Measurements from ENCODE around the gene LAMB4.

DNA sequence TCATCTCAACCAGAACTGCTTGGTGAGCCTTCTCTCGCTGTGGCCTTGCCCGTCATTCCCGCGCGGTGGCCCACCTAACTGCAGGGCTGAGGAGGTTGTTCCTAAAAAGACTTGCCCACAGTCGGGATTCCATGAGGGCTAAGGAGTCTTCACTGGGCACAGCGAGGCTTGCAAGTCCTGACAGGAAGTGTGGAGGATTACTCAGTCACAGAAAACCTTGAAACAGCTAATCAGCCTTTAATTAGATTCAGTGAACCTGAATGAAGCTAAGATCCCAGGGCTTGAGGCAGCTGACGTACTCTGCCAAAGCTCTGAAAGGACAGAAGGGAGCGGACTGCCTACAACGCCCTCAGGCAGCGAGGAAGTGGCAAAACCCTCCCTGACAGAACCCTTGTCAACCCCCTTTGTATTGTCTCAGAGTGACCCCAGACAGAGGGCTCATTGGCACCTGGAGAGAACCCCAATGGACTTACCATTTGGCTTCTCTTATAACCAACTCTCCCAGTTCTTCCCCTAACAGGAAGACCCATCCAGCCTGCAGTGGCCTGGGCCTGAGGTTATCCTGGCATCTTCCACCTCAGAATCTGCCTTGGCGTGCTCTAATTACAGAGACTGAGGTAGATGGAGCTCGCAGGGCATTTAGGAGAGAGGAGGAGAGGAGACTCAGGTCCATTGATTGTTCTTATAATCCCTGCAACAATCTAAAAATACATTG lies 2.5 kb upstream of the LAMB4 start:
- TF ChIP-seq, protein P1, sequence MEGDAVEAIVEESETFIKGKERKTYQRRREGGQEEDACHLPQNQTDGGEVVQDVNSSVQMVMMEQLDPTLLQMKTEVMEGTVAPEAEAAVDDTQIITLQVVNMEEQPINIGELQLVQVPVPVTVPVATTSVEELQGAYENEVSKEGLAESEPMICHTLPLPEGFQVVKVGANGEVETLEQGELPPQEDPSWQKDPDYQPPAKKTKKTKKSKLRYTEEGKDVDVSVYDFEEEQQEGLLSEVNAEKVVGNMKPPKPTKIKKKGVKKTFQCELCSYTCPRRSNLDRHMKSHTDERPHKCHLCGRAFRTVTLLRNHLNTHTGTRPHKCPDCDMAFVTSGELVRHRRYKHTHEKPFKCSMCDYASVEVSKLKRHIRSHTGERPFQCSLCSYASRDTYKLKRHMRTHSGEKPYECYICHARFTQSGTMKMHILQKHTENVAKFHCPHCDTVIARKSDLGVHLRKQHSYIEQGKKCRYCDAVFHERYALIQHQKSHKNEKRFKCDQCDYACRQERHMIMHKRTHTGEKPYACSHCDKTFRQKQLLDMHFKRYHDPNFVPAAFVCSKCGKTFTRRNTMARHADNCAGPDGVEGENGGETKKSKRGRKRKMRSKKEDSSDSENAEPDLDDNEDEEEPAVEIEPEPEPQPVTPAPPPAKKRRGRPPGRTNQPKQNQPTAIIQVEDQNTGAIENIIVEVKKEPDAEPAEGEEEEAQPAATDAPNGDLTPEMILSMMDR (IDR thresholded peaks at IDR 0.05; ENCODE audit: low read depth, low read length) = no peak
- no peak for TF ChIP-seq POLR2A (IDR thresholded peaks at IDR 0.05; ENCODE audit: extremely low read depth, insufficient read length)
- TF ChIP-seq MYC (IDR thresholded peaks at IDR 0.05; ENCODE audit: low read depth, low read length) = no peak
- TF ChIP-seq, protein P2, sequence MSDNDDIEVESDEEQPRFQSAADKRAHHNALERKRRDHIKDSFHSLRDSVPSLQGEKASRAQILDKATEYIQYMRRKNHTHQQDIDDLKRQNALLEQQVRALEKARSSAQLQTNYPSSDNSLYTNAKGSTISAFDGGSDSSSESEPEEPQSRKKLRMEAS (IDR thresholded peaks at IDR 0.05; ENCODE audit: low read depth, low read length) = no peak

Data from NB4 (cell line).